Liver (tissue), 9 donors: ENCODE data around the gene RPH3AL. TPM values are rescaled to one million over a fixed set of nuclear protein-coding genes. Genes with fewer than 3 reads are reported as not detected.

Experiments
- DNase-seq: peaks from one replicate; pipeline ENCODE4 v3.0.0-alpha.2; 2017; ENCODE audit warnings: low spot score
- H3K27ac ChIP-seq, 2 donors: one replicate each; pipeline ENCODE4 v1.7.0; 2013; ENCODE audit warnings: inconsistent platforms in 2 of 2, low read length in 2 of 2, control low read depth in 1 of 2, low read depth in 1 of 2, mild to moderate bottlenecking in 1 of 2
- H3K27me3 ChIP-seq, 4 donors: one replicate each; pipeline versions ENCODE4 v1.6.1 to v1.7.0; 2013; ENCODE audit warnings: low read length in 3 of 4, inconsistent platforms in 1 of 4, mild to moderate bottlenecking in 1 of 4, moderate library complexity in 1 of 4; ENCODE audit not compliant: control insufficient read depth in 4 of 4, insufficient read depth in 4 of 4
- H3K36me3 ChIP-seq, 4 donors: one replicate each; pipeline versions ENCODE4 v1.6.1 to v1.7.0; 2013; ENCODE audit warnings: low read length in 3 of 4, mild to moderate bottlenecking in 3 of 4, low read depth in 1 of 4, moderate library complexity in 1 of 4; ENCODE audit not compliant: control insufficient read depth in 4 of 4, insufficient read depth in 3 of 4
- H3K4me1 ChIP-seq, 4 donors: one replicate each; pipeline versions ENCODE4 v1.6.1 to v1.7.0; 2013; ENCODE audit warnings: low read length in 3 of 4, mild to moderate bottlenecking in 3 of 4, moderate library complexity in 1 of 4; ENCODE audit not compliant: control insufficient read depth in 4 of 4, insufficient read depth in 4 of 4
- H3K4me3 ChIP-seq, 3 donors: one replicate each; pipeline versions ENCODE4 v1.6.1 to v1.7.0; 2013; ENCODE audit warnings: low read length in 3 of 3, control low read depth in 1 of 3, low read depth in 1 of 3, mild to moderate bottlenecking in 1 of 3
- H3K9ac ChIP-seq, 2 donors: one replicate each; pipeline ENCODE4 v1.7.0; 2013; ENCODE audit warnings: low read length in 2 of 2, mild to moderate bottlenecking in 2 of 2, moderate library complexity in 2 of 2, control low read depth in 1 of 2, low read depth in 1 of 2
- H3K9me3 ChIP-seq, 4 donors: one replicate each; pipeline versions ENCODE4 v1.6.1 to v1.7.0; 2013; ENCODE audit warnings: low read length in 3 of 4; ENCODE audit not compliant: control insufficient read depth in 4 of 4
- EGR1 ChIP-seq, 2 donors: IDR thresholded peaks; 2 replicates each; pipeline ENCODE4 v1.6.1; 2016 to 2018; ENCODE audit warnings: antibody characterized with exemption in 2 of 2, low read depth in 2 of 2
- FOXA1 ChIP-seq: IDR thresholded peaks from 2 replicates; pipeline ENCODE4 v1.6.1; 2016; ENCODE audit warnings: antibody characterized with exemption
- FOXA2 ChIP-seq: IDR thresholded peaks from 2 replicates; pipeline ENCODE4 v1.6.1; 2016; ENCODE audit warnings: antibody characterized with exemption
- GABPA ChIP-seq, 2 donors: IDR thresholded peaks in 1 of 2; conservative IDR thresholded peaks in 1 of 2; 2 replicates each; pipeline ENCODE4 v1.6.1; 2016; ENCODE audit warnings: antibody characterized with exemption in 2 of 2, mild to moderate bottlenecking in 1 of 2, moderate library complexity in 1 of 2
- HNF4A ChIP-seq, 2 donors: conservative IDR thresholded peaks; 2 replicates each; pipeline ENCODE4 v1.6.1; 2016; ENCODE audit warnings: antibody characterized with exemption in 2 of 2, mild to moderate bottlenecking in 2 of 2
- HNF4G ChIP-seq: IDR thresholded peaks from 2 replicates; pipeline ENCODE4 v1.6.1; 2016; ENCODE audit warnings: antibody characterized with exemption
- JUND ChIP-seq, 2 donors: IDR thresholded peaks; 2 replicates each; pipeline ENCODE4 v1.6.1; 2016; ENCODE audit warnings: antibody characterized with exemption in 2 of 2
- NR2F2 ChIP-seq: IDR thresholded peaks from 2 replicates; pipeline ENCODE4 v1.6.1; 2016; ENCODE audit warnings: antibody characterized with exemption
- RAD21 ChIP-seq, 2 donors: IDR thresholded peaks; 2 replicates each; pipeline ENCODE4 v1.6.1; 2016; ENCODE audit warnings: antibody characterized with exemption in 2 of 2, mild to moderate bottlenecking in 2 of 2
- REST ChIP-seq: IDR thresholded peaks from 2 replicates; pipeline ENCODE4 v1.6.1; 2016; ENCODE audit warnings: antibody characterized with exemption, mild to moderate bottlenecking
- RXRA ChIP-seq, 2 donors: IDR thresholded peaks; 2 replicates each; pipeline ENCODE4 v1.6.1; 2017 to 2018; ENCODE audit warnings: antibody characterized with exemption in 2 of 2, mild to moderate bottlenecking in 1 of 2
- SP1 ChIP-seq: IDR thresholded peaks from 2 replicates; pipeline ENCODE4 v1.6.1; 2018; ENCODE audit warnings: antibody characterized with exemption, mild to moderate bottlenecking
- TAF1 ChIP-seq: conservative IDR thresholded peaks from 2 replicates; pipeline ENCODE4 v1.6.1; 2016; ENCODE audit warnings: antibody characterized with exemption, mild to moderate bottlenecking
- YY1 ChIP-seq: IDR thresholded peaks from 2 replicates; pipeline ENCODE4 v1.6.1; 2016; ENCODE audit warnings: antibody characterized with exemption, mild to moderate bottlenecking
- ZBTB33 ChIP-seq: IDR thresholded peaks from 2 replicates; pipeline ENCODE4 v1.6.1; 2016; ENCODE audit warnings: antibody characterized with exemption
- WGBS: extraction: QIAGEN DNeasy Blood & Tissue Kit; methylation state at CpG from one replicate; pipeline ENCODE4 v1.1.7; 2013; 5-methylcytosine and 5-hydroxymethylcytosine counted together
- polyA plus RNA-seq, 2 donors: library from polyadenylated mRNA; stranded (reverse) in 1 of 2; unstranded in 1 of 2; fragments of 200-250 nt in 1 of 2; fragments of >200 nt in 1 of 2; fragmentation: Nextera tagmentation in 1 of 2; extraction: Ambion mirVana in 1 of 2; gene quantifications; one replicate each; pipeline versions ENCODE4 v1.2.1 to v1.2.3, GENCODE V29; 2013 to 2015
- total RNA-seq, 2 donors: library from RNA; depleted of rRNA; stranded (reverse); fragments of >200 nt; gene quantifications; one replicate each; pipeline ENCODE4 v1.2.3, GENCODE V29; 2014
- TF ChIP-seq, protein P1 (sequence below): IDR thresholded peaks from 2 replicates; pipeline ENCODE4 v1.6.1; 2016; ENCODE audit warnings: antibody characterized with exemption
- TF ChIP-seq, protein P2 (sequence below): fragments of 150-350 bp; IDR thresholded peaks from 2 replicates; pipeline ENCODE4 v1.5.1; 2017; ENCODE audit warnings: improper control_type of control experiment, low read depth, low read length; ENCODE audit not compliant: missing input control
- TF ChIP-seq, protein P3 (sequence below): IDR thresholded peaks from 2 replicates; pipeline ENCODE4 v1.6.1; 2016; ENCODE audit warnings: antibody characterized with exemption
- donor health status: healthy.
- donor health status: healthy.
- donor health status: healthy.
- donor health status: healthy.
- donor health status: healthy.

RPH3AL gene
- total and polyA plus RNA-seq, 4 donors = 8.5 to 52.5 (median 13.9) TPM

GRCh38 chr17:345992-346785, 6.4 kb downstream of the RPH3AL start:
- DNase-seq = no peak
- no peaks in the 10 kb centered on the region for H3K27me3 ChIP-seq
- no peaks in the 10 kb centered on the region for H3K9me3 ChIP-seq
- no peak overlapping the region for H3K27ac ChIP-seq
- H3K4me3 ChIP-seq = no peak overlapping the region
- TF ChIP-seq TAF1 (no peak), RAD21 (IDR thresholded peaks at IDR 0.05) (no peak), HNF4A (conservative IDR thresholded peaks at IDR 0.05) (no peak), FOXA2 (no peak), GABPA (IDR thresholded peaks at IDR 0.05 in 1 of 2, conservative IDR thresholded peaks at IDR 0.05 in 1 of 2) (no peak), EGR1 (IDR thresholded peaks at IDR 0.05; ENCODE audit: low read depth in 2 of 2) (no peak), RXRA (IDR thresholded peaks at IDR 0.05) (no peak), HNF4G (no peak), REST (no peak), JUND (IDR thresholded peaks at IDR 0.05) (no peak), YY1 (no peak), NR2F2 (no peak), SP1 (no peak)
- TF ChIP-seq, protein P1, sequence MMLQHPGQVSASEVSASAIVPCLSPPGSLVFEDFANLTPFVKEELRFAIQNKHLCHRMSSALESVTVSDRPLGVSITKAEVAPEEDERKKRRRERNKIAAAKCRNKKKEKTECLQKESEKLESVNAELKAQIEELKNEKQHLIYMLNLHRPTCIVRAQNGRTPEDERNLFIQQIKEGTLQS = no peak
- TF ChIP-seq, protein P2, sequence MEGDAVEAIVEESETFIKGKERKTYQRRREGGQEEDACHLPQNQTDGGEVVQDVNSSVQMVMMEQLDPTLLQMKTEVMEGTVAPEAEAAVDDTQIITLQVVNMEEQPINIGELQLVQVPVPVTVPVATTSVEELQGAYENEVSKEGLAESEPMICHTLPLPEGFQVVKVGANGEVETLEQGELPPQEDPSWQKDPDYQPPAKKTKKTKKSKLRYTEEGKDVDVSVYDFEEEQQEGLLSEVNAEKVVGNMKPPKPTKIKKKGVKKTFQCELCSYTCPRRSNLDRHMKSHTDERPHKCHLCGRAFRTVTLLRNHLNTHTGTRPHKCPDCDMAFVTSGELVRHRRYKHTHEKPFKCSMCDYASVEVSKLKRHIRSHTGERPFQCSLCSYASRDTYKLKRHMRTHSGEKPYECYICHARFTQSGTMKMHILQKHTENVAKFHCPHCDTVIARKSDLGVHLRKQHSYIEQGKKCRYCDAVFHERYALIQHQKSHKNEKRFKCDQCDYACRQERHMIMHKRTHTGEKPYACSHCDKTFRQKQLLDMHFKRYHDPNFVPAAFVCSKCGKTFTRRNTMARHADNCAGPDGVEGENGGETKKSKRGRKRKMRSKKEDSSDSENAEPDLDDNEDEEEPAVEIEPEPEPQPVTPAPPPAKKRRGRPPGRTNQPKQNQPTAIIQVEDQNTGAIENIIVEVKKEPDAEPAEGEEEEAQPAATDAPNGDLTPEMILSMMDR = no peak
- TF ChIP-seq, protein P3, sequence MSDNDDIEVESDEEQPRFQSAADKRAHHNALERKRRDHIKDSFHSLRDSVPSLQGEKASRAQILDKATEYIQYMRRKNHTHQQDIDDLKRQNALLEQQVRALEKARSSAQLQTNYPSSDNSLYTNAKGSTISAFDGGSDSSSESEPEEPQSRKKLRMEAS = no peak
- 89% methylated on average over 12 of the region's 12 CpGs for WGBS
- H3K36me3 ChIP-seq = no peaks in the 10 kb centered on the region
- H3K4me1 ChIP-seq = peaks cover 14 to 33% (median 30%) of the 10 kb centered on the region in 4 donors
- no peak overlapping the region for H3K9ac ChIP-seq

GRCh38 chr17:345261-345660, 7.3 kb downstream of the RPH3AL start:
- Histone ChIP-seq H3K36me3 (no peaks in the 10 kb centered on the region), H3K4me3 (no peak overlapping the region), H3K9me3 (no peaks in the 10 kb centered on the region), H3K9ac (no peak overlapping the region), H3K27me3 (no peaks in the 10 kb centered on the region), H3K4me1 (peaks cover 7 to 24% (median 21%) of the 10 kb centered on the region in 4 donors), H3K27ac (no peak overlapping the region)
- no peak for DNase-seq
- WGBS = 86% methylated on average over 5 of the region's 5 CpGs
- no peak for TF ChIP-seq GABPA (IDR thresholded peaks at IDR 0.05 in 1 of 2, conservative IDR thresholded peaks at IDR 0.05 in 1 of 2)
- TF ChIP-seq HNF4A (conservative IDR thresholded peaks at IDR 0.05) = no peak
- TF ChIP-seq TAF1 = no peak
- TF ChIP-seq RXRA (IDR thresholded peaks at IDR 0.05) = no peak
- no peak for TF ChIP-seq FOXA2
- no peak for TF ChIP-seq NR2F2
- TF ChIP-seq HNF4G = no peak
- TF ChIP-seq, protein P1 = no peak
- no peak for TF ChIP-seq EGR1 (IDR thresholded peaks at IDR 0.05; ENCODE audit: low read depth in 2 of 2)
- no peak for TF ChIP-seq ZBTB33
- TF ChIP-seq, protein P3 = no peak
- TF ChIP-seq YY1 = no peak
- no peak for TF ChIP-seq FOXA1
- TF ChIP-seq REST = no peak
